Tibial artery (tissue), 4 donors: ENCODE measurements around the gene SLC33A1.

Source experiments
- DNase-seq, 2 donors: peaks; one replicate each; pipeline ENCODE4 v3.0.0-alpha.2; 2019
- H3K27ac ChIP-seq, 2 donors: fragments of 200-600 bp; sonication (generic) in 1 of 2; 1 replicate in 1 of 2; 2 replicates in 1 of 2; pipeline ENCODE4 v1.5.1; 2018 to 2019; ENCODE audit warnings: mild to moderate bottlenecking in 1 of 2
- H3K27me3 ChIP-seq, 2 donors: fragments of 200-600 bp; sonication (generic) in 1 of 2; one replicate each; pipeline versions ENCODE4 v1.5.1 to v1.6.0; 2016 to 2019
- H3K36me3 ChIP-seq, 3 donors: fragments of 200-600 bp; sonication (generic) in 2 of 3; one replicate each; pipeline ENCODE4 v1.5.1; 2016 to 2019; ENCODE audit warnings: mild to moderate bottlenecking in 2 of 3
- H3K4me1 ChIP-seq, 4 donors: fragments of 200-600 bp; sonication (generic) in 2 of 4; 1 replicate in 3 of 4; 2 replicates in 1 of 4; pipeline ENCODE4 v1.5.1; 2016 to 2019
- H3K4me3 ChIP-seq, 2 donors: fragments of 200-600 bp; sonication (generic) in 1 of 2; 1 replicate in 1 of 2; 2 replicates in 1 of 2; pipeline ENCODE4 v1.5.1; 2018 to 2019; ENCODE audit warnings: mild to moderate bottlenecking in 2 of 2
- H3K9me3 ChIP-seq, 3 donors: fragments of 200-600 bp; sonication (generic) in 1 of 3; one replicate each; pipeline ENCODE4 v1.5.1; 2016 to 2019
- CTCF ChIP-seq, 2 experiments: fragments of 200-600 bp in 1 of 2; fragments of 450-650 bp in 1 of 2; IDR thresholded peaks; one replicate each; pipeline ENCODE4 v1.5.1; 2017 to 2019; ENCODE audit warnings: antibody characterized with exemption in 2 of 2, mild to moderate bottlenecking in 1 of 2, moderate library complexity in 1 of 2
- intact Hi-C: fragments of 100-400 bp; cut with DNase I; formaldehyde crosslinking; loops from one replicate; pipeline ENCODE4 v1.15.0; 2023; ENCODE audit warnings: low total_unique reads

Gene SLC33A1

GRCh38 chr3:155807823-155808222, 46.4 kb downstream of the SLC33A1 start:
- no peak for TF ChIP-seq CTCF (IDR thresholded peaks at IDR 0.05)
- intact Hi-C loops: loop anchor here (5.0 kb wide), 1 partner anchor 64 kb away; the partner anchor contains the start of gene GMPS
- Histone ChIP-seq H3K4me3 (no peak overlapping the region), H3K9me3 (no peaks in the 10 kb centered on the region), H3K4me1 (peaks cover 0 to 11% (median 3%) of the 10 kb centered on the region in 4 donors), H3K27me3 (no peaks in the 10 kb centered on the region), H3K36me3 (no peaks in the 10 kb centered on the region), H3K27ac (no peak overlapping the region)
- DNase-seq: no peak

- H3K27ac ChIP-seq: peak within 1 kb of the TSS; percentile 93 to 95
- no peaks in the 10 kb centered on the region for H3K9me3 ChIP-seq
- H3K4me3 ChIP-seq: peak within 1 kb of the TSS; percentile 85 to 93
- peaks cover 0 to 11% (median 3%) of the 10 kb centered on the region in 4 donors for H3K4me1 ChIP-seq
- intact Hi-C loops: loop anchor here (5.0 kb wide), 1 partner anchor 66 kb away; the partner anchor contains the start of gene GMPS
- peak; percentile 74 to 78 for TF ChIP-seq CTCF (IDR thresholded peaks at IDR 0.05)
- peaks cover 0 to 9% (median 5%) of the 10 kb centered on the region in 3 donors for H3K36me3 ChIP-seq
- no peaks in the 10 kb centered on the region for H3K27me3 ChIP-seq
- DNase-seq: peak; percentile 50 to 80
These were observed 48.2 kb downstream of the SLC33A1 start, which contains the start of gene C3orf33 for GRCh38 chr3:155805802-155806618. Gene C3orf33, minus strand, starts transcription at chr3:155806278. Its CDS starts 26 bp downstream, at chr3:155806252.

- Histone ChIP-seq H3K4me1 (peaks cover 0 to 11% (median 3%) of the 10 kb centered on the region in 4 donors), H3K36me3 (peaks cover 0 to 9% (median 5%) of the 10 kb centered on the region in 3 donors), H3K27me3 (no peaks in the 10 kb centered on the region), H3K4me3 (peak overlapping the region; percentile 85 to 93), H3K27ac (peak overlapping the region; percentile 93 to 95), H3K9me3 (no peaks in the 10 kb centered on the region)
- no peak for TF ChIP-seq CTCF (IDR thresholded peaks at IDR 0.05)
- intact Hi-C loops: loop anchor here (5.0 kb wide), 1 partner anchor 67 kb away; the partner anchor contains the start of gene GMPS
- DNase-seq: peak in 1 of 2 donors; percentile 33
These were observed 48.9 kb downstream of the SLC33A1 start for GRCh38 chr3:155805204-155805801.

GRCh38 chr3:155804323-155804722, 49.9 kb downstream of the SLC33A1 start:
- no peak overlapping the region for H3K4me3 ChIP-seq
- no peaks in the 10 kb centered on the region for H3K9me3 ChIP-seq
- no peaks in the 10 kb centered on the region for H3K27me3 ChIP-seq
- peaks cover 0 to 11% (median 3%) of the 10 kb centered on the region in 4 donors for H3K4me1 ChIP-seq
- no peak for DNase-seq
- intact Hi-C loops: no loop called here
- H3K36me3 ChIP-seq: peaks cover 0 to 17% (median 5%) of the 10 kb centered on the region in 3 donors
- H3K27ac ChIP-seq: no peak overlapping the region
- no peak for TF ChIP-seq CTCF (IDR thresholded peaks at IDR 0.05)

- H3K27me3 ChIP-seq: no peaks in the 10 kb centered on the region
- H3K4me3 ChIP-seq: no peak overlapping the region
- H3K9me3 ChIP-seq: no peaks in the 10 kb centered on the region
- no peak for TF ChIP-seq CTCF (IDR thresholded peaks at IDR 0.05)
- no peaks in the 10 kb centered on the region for H3K4me1 ChIP-seq
- intact Hi-C loops: no loop called here
- peaks cover 16 to 27% (median 18%) of the 10 kb centered on the region in 3 donors for H3K36me3 ChIP-seq
- DNase-seq: no peak
- H3K27ac ChIP-seq: no peak overlapping the region
These were observed 61.7 kb downstream of the SLC33A1 start for GRCh38 chr3:155792532-155792931.
